HG02840 (cell line): ENCODE results near the gene EFCAB6.

ENCODE experiments used
- ATAC-seq: cut with Tn5 transposase; IDR thresholded peaks from one replicate; pipeline ENCODE4 v1.9.1; 2021; ENCODE audit warnings: mild to moderate bottlenecking, moderate library complexity, moderate number of reproducible peaks; ENCODE audit not compliant: unreplicated experiment, low FRiP score

EFCAB6 gene

GRCh38 chr22:43654271-43654670 is 157.8 kb downstream of the EFCAB6 start:
- ATAC-seq = no peak

GRCh38 chr22:43652845-43653244 is 159.3 kb downstream of the EFCAB6 start:
- ATAC-seq = no peak

- no peak for ATAC-seq
Observed at GRCh38 chr22:43643387-43643786, 168.7 kb downstream of the EFCAB6 start.

- ATAC-seq = no peak
Observed at GRCh38 chr22:43642319-43643206, 169.5 kb downstream of the EFCAB6 start.

GRCh38 chr22:43639228-43639948 is 172.7 kb downstream of the EFCAB6 start:
- no peak for ATAC-seq

DNA sequence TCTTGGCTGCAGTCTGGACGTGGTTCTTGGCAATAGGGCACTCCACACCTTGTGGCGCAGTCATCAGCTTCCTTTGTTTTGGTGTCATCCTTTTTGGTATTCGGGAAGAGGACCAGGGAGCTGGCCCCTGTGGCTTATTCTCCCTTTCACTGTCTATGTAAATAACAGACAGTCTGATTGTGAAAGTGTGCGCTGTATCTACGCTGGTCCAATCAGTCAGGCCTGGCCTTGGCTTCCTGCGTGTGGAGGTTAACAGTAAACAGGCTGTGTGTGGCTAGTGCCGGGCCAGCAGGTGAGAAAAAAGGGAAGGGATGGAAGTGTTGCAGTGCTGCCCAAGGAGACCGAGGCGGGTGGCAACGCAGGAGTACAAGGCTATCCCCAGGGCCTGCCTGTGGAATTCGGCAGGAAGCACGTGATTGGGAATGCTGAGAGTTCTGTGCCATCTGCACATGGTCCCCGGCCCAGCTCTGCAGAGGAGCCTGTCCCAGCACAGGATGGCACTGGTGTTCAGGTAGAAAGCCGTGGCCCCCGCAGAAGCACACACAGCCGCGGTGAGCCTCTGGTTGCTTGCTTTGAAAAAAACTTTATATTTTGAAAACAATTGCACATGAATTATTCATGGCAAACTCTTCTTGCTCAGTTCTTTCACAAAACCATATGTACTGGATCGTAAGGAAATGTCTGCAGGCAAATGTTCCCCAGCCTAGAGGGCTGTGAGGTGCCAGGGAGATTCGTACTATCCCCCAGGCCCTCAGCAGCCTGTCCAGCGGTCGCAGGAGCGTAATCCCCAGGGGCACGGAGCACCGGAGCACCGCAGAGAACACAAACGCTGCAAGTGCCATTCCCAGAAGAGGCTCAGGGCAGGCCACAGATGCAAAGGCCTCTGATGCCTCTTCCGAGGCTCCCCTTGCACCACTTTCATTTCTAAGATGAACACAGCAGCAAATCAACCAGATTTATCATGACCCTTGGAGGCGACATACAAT is 174.5 kb downstream of the EFCAB6 start:
- ATAC-seq = no peak

DNA sequence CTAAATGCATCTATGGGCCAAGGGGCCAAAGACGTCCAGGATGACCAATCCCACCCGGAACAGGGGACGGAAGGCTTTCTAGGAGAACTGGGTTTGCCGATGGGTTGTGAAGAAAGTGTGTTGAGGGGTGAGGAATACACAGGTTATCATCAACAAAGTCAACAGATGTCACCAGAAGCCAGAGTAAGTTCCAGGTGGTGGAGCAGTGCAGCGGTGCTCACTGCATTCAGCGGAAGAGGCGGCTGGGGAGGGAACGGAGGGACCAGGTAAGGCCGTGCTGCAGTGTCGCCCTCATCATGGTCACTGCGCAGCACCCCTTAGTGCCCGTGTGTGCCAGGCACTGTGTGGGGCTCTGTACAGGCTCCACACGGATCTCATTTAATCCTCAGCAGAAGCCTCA is 176.0 kb downstream of the EFCAB6 start:
- no peak for ATAC-seq

DNA sequence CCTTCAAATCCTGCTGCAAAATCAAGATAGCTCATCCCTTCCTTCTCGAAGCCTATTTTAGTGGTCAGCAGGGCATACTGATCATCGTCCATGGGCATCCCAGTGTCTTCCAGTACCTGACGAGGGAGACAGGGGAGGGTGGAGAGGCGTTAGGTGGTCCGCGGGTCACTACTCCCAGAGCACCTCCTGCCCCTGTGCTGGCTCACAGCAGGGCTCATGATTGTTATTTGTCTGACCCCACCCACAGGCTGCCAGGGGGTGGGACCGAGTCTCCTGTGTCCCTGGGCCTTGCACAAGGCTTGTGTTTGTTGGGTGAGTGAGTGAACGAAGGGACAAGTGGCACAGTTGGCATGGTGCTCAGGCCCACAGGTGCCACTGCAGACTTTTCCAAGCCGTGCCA is 177.0 kb downstream of the EFCAB6 start:
- no peak for ATAC-seq

DNA sequence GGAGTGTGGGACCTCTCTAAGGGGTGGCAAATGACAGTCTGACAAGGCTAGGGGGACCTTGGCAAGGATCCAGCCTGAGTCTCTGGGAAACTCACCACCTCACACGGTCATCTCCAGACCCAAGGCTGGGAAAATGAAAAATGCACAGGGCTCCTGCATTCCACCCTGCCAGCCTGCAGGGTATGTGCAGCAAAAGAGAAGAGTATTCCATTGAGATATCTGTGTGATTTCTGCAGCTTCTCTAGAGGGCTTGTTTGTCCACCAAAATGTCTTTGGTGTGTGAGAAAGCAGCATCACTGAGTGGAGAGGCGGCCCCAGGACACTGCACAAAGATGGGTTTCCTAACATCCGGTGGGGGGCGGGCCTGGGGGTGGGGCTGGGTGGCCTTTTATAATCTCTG is 177.8 kb downstream of the EFCAB6 start:
- ATAC-seq = no peak

- no peak for ATAC-seq
Observed at GRCh38 chr22:43633631-43634285, 178.3 kb downstream of the EFCAB6 start.

DNA sequence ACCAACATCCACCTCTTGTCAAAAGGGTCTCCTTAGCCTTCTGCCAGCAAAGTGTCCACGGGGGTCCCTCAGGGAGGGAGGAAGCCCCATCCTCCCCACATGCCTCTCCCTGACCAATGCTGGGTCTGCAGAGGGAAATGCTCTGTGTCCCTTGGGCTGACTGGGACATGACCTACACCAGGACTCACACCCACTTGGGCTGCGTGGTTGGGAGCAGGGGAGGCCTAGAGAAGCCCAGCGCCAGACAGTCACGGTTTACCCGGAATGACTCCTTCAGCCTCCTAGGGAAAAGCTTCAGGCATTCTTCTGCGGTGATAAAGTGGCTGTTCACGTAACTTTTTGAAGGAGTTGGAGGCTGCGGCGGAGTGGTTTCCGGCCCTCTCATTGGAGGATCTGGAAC is 180.3 kb downstream of the EFCAB6 start:
- ATAC-seq = no peak

DNA sequence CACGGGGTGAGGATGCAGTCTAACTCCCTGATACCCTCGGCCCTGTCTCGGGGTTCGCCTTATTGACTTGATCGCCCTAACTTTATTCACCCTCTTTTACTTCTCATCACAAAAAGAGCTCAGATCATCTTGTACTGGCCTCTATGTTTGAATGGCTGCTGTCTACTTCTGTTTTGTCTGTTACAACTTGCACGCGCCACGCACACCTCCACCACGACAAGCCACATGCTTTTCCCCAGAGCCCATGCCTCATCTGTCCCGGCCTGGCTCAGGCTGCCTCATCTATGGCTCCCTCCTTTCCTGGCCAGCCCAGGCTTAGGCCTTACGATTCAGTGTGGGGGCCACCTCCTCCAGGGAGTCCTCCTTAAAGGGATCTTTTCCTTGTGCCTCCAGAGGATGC is 180.9 kb downstream of the EFCAB6 start:
- ATAC-seq = no peak

DNA sequence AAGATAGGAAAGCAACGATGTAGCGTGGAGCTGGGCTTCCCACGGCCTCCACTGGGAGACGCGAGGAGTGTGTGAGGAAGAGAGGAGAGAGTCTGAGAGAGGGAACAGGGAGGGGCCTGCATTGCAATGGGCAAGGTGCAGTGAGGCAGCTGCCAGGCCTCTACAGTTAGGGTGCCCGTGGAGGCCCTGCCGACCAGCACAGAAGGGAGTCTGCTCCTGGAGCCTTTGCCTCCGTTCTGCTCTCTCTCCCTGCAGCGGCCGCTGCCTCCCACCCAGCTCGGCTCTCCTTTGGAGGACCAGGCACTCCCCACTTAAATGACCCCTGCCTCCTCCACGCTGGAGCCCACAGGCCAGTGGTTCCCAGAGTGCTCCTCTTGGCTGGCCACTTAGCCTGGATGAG is 181.7 kb downstream of the EFCAB6 start:
- ATAC-seq = no peak

DNA sequence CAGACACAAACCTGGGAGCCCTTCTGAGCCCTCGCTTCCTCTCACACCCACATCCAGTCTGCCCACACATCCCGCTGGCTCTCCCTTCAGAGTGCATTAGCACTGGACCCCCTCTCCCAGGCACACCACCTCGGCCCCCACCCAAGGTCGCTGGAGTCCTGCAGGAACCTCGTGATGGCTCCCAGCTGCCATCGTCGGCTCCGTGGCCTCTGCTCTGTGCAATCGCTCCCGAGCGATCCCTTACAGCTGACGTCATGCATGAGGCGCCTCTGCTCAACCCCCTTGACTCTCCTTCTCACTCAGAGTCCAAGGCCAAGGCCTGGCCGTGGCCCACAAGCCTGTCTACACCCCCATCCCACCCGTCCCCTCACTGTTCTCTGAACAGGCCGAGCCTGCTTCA is 183.9 kb downstream of the EFCAB6 start:
- no peak for ATAC-seq

DNA sequence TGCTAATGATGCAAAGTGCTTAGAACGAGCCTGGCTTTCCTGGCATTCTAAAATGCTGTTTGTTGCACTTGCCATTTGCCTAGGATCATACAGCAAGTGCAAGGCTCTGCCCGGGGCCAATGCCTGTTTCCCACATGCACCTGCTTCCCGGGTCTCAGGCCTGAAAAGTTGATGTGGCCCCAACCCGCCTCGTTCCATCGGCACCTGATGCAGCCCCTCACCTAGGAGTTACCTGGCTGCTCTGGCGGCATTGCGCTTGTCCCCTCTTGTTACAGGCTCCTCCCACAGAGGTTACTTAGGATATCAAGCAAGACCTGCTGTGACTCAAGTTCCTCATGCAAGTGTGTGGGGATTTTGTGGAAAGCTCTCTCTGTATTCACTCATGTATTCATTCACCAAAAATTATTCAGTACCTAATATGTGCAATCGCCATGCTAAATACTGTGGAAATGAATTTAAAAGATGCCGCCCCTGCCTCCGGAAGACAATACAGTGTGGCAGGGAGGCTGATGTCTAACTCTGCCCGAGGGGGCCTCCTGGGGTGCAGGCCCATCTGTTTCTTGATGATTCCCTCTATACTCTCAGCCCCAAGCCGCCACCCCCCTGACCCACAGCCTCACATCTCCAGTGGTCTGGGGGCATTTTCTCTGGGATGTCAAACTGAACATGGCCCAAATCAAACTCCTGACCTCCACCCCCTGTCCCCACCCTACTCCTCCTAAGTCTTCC is 184.5 kb downstream of the EFCAB6 start:
- ATAC-seq = no peak

DNA sequence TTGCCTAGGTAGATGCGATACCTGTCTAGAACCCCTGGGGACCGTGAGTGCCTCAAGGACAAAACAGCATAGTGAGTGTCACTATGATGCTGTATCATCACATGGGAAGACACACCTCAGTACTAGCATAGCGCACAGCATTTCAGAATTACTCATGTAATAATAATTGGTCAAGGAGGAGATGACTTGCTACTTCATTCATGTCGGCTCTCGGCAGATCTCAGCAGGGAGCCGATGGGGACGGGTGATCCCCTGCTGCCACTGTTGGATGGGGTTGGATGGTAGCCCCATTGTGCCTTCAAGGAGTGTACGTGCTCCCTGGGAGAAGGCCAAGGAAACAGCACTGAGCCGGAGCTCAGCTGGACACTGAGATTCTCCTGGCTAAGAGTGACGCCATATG is 186.9 kb downstream of the EFCAB6 start:
- ATAC-seq = no peak

DNA sequence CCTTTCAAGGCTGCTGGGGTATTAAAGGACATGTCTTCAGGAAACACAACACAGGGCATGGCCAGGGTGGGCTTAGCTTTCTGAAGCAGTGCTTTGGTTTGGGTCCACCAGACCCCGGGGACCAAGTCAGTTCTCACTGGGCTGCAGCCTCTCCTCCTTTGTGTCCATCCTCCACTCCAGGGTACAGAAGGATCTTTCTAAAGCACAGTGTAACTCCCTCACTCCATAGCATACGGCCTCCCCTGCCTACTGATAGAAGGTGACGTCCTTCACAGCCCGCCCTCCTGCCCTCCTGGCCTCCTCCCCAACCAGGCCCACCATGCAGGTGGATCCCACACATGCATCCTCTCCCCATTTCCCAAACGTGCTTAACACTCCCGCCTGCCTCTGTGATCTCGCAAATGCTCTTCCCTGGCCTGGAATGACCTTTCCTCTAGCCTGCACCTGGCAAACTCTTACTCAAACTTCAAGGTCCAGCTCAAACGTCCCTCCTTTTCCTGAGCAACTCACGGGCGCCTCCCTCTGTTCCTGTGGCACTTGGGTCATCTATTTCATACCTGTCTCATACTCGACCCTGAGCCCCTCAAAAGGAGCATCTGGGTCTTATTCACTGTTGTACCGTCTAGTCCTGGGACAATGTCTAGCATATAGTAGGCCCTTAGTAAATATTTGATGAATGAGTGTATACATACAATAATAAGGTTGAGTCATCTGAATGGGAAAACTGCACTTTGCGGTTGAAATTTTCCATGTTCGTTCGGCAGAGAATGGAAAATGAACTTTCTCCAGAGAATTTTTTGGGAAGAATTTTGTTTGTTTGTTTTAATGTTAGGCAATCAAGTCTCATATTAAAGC is 187.7 kb downstream of the EFCAB6 start:
- ATAC-seq = no peak

DNA sequence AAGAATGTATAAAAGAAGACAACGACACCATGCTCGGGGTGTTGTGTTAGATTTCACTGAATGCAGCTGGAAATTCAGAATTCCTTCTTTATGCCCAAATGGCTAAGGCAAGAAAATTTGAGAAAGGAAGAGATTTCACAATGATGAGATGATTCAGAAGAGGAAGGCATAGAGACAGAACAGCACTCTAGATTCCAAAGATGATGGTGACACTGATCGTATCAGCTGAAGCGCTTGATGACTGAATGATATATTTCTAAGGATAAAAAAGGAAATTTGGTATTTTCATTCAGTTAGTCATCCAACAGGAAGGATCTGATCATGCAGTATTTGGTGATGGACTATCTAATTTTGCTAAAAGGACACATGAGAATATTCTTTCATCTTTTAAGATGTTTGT is 189.2 kb downstream of the EFCAB6 start:
- ATAC-seq = no peak

DNA sequence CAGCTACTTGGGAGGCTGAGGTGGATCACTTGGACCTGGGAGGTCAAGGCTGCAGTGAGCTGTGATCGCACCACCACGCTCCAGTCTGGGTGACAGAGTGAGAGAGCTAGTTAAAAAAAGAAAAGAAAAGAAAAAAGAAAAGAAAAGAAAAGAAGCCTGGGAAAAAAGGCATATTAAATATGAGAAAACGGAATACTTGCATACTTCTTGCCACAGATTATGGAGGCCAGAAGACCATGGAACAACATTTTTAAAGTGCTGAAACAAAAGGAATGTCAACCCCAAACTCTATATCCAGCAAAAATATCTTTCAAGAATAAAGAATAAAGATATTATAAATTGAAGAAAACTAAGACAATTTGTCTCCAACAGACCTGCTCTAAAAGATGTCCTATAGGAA is 191.9 kb downstream of the EFCAB6 start:
- ATAC-seq = no peak
